GM21515 (cell line): ENCODE measurements around the gene KRTAP4-6.
"Not testable (repeated sequence)": the region's sequence is repeated elsewhere in the genome, so short reads cannot be mapped to it uniquely, and the experiment has no call there.

Source experiments
- ATAC-seq: cut with Tn5 transposase; IDR thresholded peaks from one replicate; pipeline ENCODE4 v1.9.1; 2021; ENCODE audit not compliant: unreplicated experiment

KRTAP4-6 gene

DNA sequence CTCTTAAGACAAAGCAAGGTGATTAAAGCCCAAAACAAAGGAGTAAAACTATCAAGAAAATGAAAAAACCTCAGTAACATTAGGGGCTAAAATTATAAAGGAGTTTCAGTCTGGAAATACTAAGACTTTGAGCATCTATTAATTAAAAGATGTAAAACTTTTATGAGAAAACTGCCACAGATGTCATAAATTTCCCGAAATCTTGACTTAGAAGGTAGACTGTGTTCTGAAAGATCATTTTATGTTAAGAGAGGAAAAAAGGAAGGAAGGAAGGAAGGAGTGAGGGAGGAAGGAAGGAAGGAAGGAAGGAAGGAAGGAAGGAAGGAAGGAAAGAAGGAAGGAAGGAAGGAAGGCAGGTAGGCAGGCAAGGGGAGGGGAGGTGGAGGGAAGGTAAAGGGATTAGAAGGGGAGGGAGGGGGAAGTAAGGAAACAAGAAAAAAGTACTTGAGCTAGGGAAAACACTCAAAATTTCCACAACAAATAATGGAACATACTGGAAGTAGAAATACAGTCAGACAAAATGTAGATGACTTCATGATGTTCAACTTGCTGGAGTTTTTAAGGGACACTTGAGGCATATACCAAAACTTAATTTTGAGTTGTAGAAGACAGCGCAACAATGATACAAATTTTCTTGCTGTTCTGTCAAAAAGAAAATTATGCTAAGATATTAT lies 7.3 kb upstream of the KRTAP4-6 start:
- no peak for ATAC-seq

DNA sequence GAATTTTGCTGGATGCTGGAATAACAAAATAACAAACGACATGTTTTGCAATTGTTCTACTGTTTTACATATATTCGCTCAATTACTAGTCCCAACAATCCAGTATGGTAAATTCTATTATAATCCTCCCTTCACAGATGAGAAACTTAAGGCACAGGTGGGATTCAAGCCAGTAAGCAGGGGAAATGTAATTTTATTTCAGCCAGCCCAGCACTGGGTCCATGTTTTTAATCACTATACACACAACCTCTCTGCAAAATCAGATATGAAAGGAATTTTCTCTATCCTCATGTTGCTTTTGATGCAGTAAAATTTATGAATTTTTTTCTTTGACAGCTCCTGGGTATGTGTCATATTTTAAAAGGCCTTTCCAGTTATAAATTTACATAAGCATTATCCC lies 4.9 kb upstream of the KRTAP4-6 start:
- ATAC-seq = no peak

DNA sequence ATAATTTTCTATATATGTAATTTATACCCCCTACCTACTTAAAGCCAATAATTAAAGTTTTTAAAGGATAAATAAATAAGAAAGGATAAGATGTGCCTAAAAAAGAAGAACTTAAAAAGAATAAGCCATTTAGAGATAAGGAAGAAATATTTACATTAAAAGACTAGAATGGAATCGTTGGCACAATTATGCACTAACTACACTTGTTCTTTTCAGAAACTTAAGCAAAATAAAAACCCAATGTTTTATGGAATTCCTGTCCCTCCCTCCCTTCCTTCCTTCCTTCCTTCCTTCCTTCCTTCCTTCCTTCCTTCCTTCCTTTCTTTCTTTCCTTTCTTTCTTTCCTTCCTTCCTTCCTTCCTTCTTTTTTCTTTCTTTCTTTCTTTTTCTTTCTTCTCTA lies 4.5 kb upstream of the KRTAP4-6 start:
- no peak for ATAC-seq

DNA sequence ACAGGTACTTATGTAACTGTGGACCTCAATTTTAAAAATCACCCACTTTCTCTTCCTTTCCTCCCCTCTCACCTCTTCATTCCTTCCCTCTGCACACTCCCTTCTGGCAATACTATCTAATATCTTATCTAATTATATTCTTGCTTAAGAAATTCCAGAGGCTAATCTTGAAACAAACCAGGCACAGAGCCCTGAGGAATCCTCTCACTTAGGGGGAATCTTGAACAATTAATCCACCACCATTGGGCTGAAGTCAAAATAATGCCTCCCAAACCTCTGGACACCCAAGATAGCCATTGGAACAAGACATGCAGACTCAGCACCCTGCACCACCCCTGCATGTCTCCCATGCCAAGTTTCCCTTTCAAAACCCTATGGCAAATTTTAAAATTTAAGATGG lies 1.0 kb upstream of the KRTAP4-6 start:
- no peak for ATAC-seq

DNA sequence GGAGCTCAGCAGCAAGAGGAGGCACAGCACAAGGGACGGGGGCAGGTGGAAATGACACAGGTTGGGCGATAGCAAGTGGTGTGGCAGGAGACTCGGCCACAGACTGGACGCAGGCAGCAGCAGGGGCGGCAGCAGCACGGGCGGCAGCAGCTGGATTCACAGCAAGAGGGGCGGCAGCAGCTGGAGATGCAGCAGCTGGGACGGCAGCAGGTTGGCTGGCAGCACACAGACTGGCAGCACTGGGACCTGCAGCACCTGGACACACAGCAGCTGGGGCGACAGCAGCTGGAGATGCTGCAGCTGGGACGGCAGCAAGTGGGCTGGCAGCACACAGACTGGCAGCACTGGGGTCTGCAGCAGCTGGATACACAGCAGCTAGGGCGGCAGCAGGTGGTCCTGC lies 479 bp downstream of the KRTAP4-6 start:
- not testable (repeated sequence) for ATAC-seq

DNA sequence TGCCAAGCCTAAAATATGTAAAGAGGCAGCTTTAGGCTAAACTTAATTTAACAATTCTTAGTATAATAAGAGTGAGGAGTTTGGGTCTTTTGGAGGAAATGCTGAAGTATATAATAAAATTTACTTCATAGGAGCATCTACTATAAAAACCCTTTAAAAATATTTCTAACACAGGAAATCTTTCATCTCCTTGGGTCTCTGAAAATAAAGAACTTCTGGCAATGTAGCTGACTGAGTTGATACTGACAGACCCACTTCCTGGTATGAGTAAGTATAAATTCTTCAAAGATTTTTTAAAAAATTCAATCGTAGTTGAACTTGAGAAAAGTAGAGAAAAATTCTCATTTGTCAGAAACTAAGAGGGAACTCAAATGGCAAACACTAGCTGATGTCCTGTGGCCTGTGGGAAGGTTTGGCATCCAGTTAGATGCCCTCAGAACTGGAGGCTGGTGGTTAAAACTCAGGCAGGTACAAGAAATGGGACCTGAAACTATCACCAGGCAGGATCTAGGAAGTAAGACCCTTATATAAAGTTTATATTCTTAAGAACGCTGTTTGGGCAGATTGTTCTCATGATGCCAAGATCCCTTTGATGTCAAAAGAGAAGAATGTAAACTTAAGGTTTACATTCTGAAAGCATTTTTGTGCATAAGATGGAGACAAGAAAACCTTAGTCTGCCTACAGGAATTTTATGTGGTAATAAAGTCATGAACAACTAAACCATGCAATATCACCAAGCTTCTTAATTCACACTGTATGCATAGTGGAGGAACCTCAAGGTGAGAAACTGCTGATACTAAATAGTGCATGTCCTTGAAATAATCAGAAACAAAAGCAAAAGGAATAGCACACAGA lies 6.2 kb downstream of the KRTAP4-6 start:
- no peak for ATAC-seq

DNA sequence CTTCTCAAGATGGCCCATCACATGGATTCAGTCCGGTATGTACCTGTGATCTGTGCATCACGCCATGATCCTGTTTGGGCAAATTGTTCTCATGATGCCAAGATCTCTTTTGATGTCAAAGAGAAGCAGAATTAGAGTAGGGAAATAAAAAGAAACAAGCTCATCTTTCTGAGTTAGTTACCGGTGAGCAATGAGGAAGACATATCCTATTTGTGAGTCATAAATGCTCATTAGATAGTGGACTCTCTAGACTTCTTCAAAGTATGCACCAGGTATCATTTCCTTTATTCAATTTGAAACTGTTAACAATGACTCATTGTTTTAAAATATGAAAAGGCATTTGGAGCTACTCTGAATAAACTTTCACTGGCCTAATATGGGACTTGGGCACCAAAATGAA lies 8.4 kb downstream of the KRTAP4-6 start:
- ATAC-seq = no peak

DNA sequence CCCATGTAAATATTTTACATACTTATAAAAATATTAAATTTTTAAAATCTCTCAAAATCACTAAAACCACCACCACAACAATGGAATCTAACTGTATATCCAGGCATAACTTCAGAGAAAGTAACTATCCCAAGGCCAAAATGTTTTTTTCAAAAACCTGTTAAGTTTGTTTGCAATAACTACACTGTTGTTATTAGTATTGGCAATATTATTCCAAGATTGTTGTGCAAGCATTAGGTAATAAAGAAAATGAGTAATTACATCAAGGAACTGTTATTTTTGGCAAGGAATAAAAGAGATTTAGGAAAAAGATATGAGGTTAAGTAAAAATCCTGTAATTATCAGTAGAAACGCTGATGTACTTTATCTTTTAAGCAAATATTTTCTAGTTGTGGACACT lies 13.0 kb downstream of the KRTAP4-6 start:
- no peak for ATAC-seq

DNA sequence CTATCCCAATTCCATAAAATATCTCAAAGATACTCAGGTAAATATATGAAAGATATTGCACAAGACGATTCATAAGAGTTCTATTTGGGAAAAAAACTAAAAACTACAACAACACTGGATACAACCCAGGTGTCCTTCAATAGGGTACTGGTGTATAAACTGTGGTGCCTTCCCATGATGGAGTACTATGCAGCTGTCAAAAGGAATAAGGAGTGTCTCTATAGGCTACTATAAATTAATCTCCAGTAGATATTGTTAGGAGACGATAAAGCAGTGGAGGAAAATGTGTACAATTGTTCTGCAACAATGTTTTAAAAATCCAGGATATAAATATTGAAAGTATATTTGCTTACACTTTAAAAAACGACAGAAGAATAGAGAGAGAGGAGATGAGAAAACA lies 13.9 kb downstream of the KRTAP4-6 start:
- no peak for ATAC-seq

DNA sequence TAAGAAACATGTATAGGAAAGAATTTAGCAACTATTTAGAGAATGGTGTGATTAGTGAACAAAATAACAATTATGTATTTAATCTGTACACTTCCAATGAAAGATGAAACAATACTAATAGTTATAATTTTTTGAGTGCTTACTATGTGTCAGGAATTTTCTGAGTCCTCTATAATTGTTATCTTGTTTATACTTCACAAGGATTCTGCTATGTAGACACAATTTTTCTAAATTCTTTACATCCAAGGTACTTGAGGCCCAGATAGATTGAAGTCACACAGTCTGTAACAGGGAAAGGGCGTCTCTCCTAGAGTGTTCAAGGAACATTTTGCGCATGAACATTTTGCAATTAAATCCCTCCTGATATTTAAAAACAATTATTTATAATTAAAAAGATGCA lies 15.3 kb downstream of the KRTAP4-6 start:
- ATAC-seq = no peak

DNA sequence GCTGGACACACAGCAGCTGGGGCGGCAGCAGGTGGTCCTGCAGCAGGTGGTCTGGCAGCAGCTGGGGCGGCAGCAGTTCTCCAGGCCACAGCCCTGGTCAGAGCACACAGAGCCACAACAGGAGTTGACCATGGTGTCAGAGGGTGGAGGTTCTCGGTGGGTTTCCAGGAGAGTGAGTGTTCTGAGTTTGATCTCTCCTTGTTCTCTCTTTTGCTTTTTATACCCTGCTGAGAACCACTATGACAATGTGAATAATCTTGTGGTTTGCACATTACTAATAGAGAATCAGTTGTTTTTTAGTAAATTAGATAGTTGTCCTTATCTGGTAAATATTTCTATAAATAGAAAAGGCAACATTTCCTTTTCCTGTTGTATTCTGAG lies 16.4 kb downstream of the KRTAP4-6 start, which contains the start of gene KRTAP4-12:
TSS of gene KRTAP4-12 (minus strand) at position 192 of the 381 bp plus-strand sequence. CDS start at position 132, 60 bp downstream.
- not testable (repeated sequence) for ATAC-seq

DNA sequence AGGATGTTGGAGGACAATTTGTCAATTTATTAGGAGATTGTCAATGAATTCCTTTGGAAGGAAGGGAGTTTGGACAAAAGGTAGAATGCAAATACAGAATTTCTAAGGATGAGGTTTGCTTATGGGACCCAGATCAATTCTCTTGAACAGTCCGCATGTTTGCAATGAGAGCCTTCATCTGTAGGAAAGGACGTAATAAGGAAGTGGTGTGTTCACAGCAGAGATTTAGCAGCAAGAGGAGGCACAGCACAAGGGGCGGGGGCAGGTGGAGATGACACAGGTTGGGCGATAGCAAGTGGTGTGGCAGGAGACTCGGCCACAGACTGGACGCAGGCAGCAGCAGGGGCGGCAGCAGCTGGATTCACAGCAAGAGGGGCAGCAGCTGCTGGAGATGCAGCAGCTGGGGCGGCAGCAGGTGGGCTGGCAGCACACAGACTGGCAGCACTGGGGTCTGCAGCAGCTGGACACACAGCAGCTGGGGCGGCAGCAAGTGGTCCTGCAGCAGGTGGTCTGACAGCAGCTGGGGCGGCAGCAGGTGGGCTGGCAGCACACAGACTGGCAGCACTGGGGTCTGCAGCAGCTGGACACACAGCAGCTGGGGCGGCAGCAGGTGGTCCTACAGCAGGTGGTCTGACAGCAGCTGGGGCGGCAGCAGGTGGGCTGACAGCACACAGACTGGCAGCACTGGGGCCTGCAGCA lies 16.9 kb downstream of the KRTAP4-6 start:
- ATAC-seq = not testable (repeated sequence)

DNA sequence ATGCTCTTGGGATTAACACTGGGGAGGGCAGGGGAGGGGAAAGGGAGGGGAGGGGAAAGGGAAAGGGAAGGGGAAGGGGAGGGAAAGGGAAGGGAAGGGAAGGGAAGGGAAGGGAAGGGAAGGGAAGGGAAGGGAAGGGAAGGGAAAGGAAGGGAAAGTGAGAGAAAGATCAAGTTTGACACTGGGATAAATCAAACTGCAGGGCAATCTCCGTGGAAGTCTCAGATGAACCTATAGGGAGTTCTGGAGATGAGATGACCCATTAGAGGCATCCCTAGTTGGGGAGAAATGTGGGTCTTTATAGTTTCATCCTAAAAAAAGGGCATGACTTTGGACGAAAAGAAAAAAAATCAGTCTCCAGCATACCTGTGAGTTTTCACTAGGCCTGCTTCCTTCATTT lies 18.6 kb downstream of the KRTAP4-6 start:
- ATAC-seq = no peak

DNA sequence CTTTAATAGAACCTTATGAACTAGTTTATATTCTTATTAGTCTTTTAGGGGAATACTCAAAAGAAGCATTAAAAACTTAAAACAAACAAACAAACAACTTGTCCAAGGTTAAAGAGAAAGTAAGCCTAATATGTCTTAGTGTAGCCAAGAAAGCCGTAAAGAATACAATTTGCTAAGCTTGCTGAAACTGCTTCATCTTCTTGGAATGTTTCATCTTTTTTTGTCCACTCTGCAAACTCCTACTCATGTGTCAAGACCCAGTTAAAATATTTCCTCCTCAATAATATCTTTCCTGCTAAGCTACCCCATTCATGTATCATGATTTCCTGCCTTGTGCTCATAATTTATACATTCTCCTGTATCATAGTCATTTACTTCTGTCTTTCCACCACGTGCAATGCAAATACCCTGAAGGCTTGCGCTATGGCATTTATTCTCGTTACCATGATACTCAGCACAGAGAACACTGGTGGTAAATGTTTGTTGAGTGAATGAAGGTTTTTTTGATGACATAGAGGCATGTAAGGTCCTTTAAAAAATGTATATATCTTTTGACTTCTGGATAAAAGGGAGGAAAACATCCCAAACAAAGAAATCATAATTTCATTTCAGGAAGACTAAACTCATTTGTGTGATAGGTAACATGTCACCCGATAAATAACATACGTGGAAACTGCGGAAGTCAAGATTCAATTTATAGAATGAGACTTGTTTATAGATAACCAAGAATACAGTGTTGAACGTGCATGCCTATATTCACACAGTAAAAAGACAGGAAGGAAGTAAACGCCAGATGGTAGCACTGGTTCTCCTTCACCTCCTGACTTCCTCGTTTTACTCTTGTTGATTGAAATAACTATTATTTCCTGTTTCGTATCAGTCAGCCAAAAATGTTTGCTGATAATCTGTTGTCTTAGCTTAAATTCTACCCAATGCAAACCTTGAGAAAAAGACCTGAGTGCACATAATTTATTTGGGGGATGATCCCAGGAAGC lies 20.4 kb downstream of the KRTAP4-6 start:
- not testable (repeated sequence) for ATAC-seq

DNA sequence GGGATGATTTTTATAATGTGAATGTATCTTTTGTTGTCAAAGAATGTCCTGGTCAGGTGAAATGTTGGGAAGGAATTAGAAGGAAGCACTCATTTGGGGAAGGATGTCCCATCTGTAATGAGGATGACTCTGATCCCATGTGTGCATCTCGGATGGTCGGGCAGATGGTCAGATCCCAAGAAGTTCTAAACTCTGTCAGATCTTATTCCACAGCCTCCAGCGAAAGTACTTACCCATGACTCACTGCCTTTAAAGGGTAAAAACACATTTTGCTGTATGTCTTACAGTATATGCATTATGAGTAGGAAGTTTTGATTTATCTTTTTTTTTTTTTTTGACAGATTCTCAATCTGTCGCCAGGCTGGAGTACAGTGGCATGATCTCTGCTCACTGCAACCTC lies 21.6 kb downstream of the KRTAP4-6 start:
- ATAC-seq = no peak

DNA sequence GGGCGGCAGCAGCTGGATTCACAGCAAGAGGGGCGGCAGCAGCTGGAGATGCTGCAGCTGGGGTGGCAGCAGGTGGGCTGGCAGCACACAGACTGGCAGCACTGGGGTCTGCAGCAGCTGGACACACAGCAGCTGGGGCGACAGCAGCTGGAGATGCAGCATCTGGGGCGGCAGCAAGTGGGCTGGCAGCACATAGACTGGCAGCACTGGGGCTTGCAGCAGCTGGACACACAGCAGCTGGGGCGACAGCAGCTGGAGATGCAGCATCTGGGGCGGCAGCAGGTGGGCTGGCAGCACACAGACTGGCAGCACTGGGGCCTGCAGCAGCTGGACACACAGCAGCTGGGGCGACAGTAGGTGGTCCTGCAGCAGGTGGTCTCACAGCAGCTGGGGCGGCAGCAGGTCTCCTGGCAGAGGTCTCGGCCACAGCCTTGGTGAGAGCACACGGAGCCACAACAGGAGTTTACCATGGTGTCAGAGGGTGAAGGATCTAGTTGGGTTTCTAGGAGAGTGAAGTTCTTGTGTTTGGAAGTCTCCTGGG lies 22.4 kb downstream of the KRTAP4-6 start, which contains the start of gene KRTAP4-11:
TSS of gene KRTAP4-11 (minus strand) at position 528 of the 541 bp plus-strand sequence. CDS start at position 470, 58 bp downstream.
- not testable (repeated sequence) for ATAC-seq

DNA sequence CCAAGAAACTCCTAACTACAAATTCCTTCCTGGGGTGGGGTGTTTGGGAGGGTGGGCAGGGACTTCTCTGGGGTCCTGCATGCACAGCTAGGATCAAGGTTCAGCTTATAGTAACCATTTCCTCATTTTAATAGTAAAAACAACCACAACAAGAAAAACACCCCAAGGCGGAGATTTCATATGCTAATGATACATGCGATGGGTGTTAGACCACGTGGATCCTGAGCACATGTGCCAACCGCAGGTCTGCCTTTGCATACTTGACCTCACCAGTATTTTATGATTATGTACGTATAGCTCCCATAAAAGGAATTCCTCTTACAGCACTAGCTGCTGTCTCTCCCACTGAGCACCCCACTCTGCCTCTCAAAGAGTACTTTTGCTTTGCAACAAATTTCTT lies 24.0 kb downstream of the KRTAP4-6 start:
- ATAC-seq = no peak

DNA sequence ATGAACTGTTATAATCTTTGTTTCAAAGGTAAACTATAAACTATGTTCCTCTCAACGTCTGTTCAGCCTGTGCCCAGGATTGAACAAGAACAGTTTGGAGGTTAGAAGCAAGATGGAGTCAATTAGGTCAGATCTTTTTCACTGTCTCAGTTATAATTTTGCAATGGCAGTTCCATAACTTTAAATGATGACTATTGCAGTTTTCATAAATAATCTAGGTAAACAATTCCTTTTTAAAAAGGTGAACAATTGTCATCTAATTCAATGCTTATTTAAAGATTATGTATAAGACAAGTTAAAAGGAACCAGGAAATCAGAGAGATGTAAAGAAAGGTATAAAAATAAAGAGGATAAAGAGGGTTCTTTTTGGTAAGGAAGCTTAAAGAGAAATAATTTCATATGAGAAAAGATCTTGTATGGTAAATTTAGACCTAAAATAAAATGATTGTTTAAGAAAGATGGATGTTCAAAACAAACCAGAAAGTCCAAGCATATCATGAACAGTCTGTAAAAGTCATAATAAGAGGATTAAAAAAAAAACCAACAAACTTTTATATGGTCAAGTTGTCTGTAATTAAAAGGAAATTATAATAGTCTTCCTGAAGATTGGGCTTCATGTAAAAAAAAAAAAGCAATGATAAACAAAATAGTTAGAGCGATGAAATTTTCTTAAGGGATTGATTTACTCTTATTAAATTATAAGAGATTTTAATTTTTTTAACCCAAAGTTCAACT lies 29.0 kb downstream of the KRTAP4-6 start:
- ATAC-seq = no peak

DNA sequence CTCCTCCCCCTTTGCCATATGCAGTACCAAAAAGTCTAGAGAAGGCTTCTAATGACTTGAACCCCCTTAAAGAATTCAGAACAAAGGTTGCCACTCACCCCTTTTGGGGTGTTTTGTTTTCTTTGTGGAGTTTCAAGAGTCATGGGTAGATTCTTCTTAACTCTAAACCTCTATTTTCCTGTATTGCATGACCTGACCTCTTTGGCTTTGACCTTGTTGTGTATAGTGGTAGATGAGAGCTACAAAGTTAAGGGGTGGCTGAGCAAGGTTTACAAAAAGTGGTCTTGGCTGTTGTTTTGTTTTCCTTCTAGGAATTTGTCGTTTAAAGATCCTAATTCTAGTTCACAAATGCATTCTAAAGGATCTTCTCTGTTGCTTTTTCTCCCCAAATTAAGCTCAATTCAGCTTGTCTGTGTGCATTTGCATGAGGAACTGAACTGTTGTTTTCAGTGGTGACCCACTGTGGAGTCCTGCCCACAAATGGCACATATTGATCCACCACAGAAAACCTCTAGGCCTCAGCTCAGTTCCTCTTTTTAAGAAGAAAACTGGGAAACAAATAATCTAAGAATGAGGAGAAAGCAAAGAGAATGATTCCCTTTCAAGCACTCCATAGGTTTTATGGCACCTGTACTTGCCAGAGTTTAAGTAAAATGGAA lies 31.5 kb downstream of the KRTAP4-6 start:
- ATAC-seq = not testable (repeated sequence)
